HG03571 (cell line): ENCODE measurements around the gene HIVEP3.
A peak's percentile ranks its signal among the peaks of the same experiment; 100 is the strongest.

Source experiments
- ATAC-seq: cut with Tn5 transposase; IDR thresholded peaks from one replicate; pipeline ENCODE4 v1.9.1; 2021; ENCODE audit not compliant: unreplicated experiment

The HIVEP3 gene

DNA sequence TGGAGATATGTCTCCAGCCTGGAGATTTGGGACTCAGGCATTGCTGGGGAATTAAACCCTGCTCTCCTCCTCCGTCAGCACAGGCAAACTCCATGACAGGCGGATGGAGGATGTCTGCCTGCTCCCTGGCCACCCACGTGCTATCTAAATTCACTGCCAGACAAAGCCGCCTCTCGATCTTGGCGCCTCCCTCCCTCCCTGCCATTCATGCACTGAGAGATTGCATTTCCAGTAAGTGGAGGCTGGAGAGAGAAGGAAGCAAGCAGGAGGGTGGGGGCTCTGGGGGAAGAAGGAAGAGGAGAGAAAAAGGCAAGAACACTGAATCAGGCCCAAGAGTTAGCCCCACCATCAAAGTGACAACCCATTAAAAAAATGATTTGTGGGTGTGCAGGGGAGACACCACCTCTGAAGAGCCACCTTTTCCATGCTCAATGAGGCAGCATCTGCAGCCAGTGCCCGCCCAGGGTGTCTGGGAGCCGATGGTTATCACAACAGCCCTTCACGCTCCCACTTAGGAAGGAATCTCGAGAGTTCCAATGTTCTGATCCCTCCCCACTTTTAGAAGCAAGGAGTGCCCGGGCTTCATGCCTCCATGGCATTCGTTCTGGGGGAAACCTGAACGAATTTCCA is 183.0 kb downstream of the HIVEP3 start:
- ATAC-seq, result no peak

DNA sequence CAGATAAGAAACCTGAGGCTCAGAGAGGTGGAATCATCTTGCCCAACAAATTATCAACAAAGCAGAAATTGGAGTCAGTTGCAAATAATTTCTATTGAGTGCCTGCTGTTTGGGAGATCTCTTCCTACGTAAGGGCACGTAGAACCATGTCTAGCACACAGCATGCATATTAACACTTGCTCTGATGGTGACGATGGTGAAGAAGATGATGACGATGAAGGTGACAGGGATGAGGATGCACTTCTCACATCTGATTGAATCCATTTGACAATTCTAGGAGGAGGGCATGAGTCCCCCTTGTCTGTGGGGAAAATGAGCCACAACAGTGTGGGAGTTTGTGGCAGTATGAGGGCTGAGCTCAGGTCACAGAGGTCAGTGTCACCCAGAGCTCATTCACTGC is 183.6 kb downstream of the HIVEP3 start:
- no peak for ATAC-seq

DNA sequence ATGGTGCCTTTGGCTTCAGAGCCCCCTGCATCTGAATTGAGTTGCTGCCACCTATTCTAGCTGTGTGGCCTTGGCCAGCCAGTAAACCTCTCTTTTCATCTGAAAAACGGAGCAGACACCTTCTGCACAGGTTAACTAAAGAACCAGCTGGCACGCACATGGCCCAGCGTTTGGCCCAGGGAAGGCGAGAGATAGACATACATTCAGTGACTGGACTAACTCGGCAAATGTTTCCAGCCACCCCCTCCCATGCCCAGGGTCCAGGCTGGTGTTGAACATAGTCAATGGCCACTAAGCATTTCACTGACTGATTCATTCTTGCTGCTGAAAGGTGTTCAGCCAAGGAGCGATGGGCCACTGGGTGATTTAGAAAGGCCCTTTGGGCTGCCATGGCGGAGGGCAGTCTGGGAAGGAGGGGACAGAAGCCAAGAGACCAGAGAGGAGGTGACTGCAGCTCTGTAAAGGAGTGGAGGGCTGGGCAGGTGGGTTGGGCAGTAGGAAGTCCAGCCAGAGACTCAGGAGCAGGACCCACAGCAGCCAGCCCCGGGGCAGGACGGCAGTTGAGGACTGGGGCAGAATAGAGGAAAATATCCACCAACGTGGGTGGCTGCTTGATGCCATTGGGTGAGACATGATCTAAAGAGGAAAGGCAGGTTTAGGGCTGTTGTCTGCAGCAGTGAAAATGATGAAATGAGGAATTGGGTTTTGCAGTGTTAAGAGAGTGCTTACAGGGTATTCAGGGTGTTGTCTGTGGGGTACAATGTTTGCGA is 184.3 kb downstream of the HIVEP3 start:
- no peak for ATAC-seq

DNA sequence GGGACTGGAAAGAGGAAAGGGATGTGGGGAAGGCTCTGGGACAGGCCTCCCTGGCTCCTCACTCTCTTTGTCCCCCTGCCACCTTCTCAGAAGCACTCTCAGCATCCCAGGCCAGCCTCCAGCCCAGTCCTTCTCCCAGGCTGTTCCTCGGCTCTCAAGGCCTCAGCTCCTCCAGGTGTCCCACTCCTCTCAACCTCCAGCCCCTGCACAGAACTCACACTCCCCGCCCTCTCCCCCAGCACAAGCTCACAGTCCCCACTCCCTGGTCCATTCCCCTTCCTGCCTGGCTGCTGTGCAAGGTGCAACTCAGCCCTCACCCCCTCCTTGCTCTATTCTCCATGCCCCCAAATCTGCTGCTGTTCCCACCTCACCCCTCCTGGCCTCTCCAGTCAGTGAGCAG is 185.0 kb downstream of the HIVEP3 start:
- no peak for ATAC-seq

DNA sequence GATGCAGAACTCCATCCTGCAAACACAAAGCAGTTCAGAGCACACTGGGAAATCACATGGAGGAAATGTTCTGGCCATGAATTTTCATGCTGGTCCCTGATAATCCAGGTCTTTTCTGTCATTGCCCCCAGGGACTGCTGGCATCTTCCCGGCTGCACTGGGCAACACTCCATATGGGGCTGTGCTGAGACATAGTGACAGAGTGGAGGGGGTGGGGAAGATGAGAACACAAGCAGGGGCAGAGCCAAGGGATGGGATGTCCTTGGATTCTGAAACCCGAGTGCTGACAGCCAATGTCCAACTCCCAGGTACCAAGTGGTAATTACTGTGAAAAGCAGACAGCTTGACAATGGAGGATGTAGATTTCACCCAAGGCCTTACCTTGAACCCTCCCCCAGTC is 185.7 kb downstream of the HIVEP3 start:
- ATAC-seq, result no peak

DNA sequence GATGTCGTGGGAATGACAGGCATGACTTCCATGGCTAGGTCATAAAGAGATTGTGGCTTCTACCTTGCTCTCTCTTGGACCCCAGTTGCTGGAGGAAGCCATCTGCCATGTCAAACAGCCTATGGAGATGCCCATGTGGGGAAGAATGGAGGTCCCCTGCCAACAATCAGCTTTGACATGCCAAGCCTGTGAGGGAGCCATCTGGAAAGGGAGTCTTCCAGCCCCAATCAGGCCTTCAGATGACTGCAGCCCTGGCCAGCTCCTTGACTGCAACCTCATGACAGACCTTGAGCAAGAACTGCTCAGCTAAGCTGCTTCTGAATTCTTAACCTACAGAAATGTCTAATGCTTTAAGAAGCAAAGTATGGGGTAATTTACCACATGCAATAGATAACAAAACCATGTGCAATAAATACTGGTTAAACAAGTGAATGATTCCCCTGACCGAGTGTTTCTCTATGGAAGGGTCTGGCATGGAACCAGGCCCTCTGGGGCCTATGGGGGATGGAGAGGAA is 187.1 kb downstream of the HIVEP3 start:
- no peak for ATAC-seq

DNA sequence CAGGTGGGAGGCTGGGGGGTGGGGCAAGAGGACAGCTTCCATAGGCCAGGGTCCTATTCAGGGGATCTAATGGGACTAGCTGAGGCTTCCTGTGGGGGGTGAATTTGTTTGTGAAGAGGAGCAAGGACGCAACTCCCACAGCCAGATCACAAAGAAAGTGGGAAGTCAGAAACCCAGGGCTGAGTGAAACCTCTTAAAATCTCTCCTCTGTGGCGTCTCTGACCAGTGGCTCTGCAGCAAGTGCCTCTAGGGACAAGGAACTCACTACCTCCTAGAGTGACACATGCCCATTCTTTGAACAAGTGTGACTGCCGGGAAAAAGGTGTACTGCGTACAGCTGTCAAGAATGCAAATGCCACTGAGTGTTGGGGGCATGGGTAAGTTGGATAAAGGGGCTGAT is 187.9 kb downstream of the HIVEP3 start:
- no peak for ATAC-seq

DNA sequence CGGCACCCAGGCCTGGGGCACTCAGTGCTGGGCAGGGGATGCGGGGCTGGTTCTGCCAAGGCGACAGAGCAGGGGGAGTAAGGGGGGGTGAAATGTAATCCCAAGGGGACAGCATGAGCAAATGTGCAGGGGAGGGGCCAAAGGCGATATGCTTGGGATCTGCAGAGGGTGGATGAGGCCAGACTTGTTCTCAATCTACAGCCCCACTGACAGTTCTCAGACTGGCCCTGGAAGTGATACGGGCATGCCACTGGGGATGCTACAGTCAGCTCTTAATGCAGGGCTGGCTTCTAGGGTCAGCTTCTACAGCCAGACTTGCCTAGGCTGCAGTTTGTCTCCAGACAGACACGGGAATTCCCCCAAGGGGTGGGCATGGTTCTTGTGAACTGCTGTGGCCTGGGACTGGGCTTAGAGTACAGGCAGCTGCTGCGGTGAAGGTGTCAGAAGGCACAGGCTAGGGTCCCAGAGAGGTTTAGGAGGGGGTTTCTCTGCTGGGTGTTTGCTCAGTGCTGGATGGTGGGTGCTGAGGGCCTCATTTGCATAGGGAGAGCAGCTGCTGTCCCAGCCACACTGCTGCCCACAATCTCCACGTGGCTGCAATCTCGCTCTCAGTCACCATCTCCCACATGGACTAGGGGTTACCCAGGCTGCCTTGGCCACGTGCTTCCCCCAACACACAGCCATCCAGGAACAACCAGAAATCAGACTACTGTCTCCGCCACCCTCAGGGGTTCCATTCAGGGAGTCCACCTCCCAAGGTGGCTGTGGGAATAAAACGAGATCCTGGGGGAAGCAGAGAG is 190.1 kb downstream of the HIVEP3 start:
- peak; percentile 81 for ATAC-seq

DNA sequence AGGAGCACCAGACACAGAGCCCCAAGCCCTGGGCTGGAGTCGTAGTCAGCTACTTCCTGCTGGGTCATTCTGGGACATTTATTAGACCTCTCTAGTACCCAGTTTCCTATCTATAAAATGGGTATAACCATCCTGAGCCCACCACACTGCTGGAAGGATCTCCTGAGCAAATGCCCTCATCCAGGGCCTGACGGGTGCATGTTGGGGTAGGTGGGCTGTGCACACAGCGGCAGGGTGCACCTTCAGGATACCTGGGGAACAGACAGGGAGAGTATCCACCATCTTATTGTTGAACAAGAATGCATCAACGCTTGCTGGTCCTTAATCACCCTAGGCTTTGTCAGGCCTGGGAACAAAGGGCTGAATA is 191.0 kb downstream of the HIVEP3 start:
- no peak for ATAC-seq

DNA sequence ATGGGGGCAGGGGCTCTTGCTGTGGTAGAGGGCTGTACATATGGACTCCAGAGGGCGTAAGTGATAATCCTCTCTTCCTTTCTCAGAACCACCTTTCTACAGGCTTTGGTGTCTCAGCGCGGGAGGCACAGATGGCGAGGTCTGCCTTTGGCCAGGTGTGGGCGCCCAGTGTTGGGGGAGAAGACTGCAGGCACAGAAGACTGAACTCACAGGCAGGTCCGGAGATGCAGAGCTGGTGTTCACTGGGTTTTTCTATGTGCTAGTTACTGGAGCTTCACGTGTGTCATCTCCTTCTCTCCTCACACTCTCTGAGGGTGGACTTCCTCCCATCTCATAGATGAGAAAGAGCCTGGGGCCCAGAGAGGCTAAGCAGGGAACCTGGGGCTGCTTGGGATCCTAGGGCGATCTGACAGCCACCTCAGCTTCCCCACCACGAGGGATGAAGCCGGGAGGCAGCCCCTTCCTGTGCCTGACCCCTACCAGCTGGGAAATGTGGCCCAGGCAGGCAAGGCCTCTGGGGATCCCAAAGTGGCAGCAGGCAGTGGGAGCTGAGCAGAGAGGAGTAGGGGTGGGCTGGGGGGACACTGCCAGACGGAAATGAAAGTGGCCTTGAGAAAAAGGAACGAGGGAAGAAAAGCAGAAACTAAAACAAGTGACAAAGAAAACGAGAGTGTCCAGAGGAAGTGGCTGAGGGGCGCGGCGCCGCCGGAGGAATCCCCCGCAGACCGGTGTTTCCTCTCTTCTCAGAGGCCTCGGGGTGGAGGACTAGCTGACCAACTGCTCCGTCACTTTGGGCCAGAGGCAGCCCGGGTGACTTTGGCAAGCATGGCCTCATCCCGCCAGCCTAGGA is 191.6 kb downstream of the HIVEP3 start:
- ATAC-seq, result no peak

DNA sequence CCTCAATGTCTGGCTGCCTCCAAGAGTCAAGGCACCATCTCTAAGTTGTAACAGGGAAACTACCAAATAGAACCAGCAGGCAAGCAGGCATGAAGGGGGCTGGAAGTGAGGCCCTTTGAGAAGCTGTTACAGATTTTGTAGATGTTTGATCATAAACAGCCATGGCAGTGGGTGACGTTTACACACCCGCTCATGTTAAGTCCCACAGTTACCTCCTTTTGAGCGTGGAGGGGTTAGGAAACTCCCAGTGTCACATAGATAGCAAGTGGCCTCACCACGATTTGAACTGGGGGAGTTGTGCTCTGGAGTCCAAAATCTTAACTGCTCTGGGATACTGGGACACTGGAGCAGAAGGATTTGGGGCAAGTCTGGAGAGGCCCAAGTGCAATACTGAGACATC is 192.4 kb downstream of the HIVEP3 start:
- no peak for ATAC-seq

DNA sequence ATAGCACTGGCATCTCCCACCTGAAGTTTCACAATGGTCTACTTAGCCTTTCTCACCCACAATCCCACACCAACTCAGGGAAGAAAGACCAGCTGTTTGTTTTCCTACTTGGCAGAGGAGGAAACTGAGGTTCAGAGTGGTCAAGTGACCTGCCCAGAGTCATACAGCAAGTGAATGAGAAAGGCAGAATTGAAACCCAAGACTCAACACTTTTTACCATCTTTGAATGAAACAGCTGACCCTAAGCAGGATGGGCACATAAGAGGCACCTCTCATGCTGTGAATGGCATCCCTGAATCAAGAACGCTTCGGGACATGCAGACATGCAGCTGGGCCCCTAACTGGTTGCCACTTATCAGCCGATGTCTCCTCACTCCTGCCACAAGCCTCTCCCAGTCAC is 193.8 kb downstream of the HIVEP3 start:
- no peak for ATAC-seq

DNA sequence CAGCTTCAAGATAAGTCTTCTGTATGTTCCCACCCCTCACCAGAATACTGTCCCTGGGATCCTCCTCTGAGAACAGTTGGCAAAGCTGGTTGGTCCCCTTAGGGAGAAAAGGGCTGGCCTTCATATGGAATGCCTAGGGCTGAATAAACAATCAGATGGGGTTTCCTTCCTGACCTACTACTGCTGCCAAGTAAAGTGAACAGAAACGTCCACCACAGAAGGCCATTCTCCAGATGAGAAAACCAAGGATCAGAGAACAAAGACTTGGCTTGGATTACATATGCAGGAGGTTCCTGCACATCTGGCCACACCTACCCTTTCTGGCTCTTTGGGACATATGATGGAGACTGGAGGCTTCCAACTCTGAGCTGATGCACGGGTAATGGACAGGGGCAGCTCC is 194.5 kb downstream of the HIVEP3 start:
- no peak for ATAC-seq

DNA sequence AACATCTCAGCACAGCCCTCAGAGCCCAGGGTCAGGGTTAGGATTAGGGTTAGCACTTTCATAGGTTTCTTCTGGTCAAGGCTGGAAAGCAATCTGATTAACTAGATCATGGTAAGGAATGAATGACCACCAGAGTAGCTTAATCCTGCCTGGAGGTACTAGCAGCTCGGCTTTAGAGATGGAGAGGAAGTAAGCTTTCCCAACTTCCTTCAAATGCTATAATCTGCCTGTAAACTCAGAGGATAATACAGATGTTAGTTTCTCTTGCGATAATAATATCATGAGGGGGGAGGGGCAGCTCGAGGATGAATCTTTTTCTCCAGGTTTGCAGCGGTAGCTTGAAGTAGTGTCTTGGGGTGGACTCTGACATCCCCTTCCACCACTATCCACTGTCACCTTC is 194.9 kb downstream of the HIVEP3 start:
- no peak for ATAC-seq

DNA sequence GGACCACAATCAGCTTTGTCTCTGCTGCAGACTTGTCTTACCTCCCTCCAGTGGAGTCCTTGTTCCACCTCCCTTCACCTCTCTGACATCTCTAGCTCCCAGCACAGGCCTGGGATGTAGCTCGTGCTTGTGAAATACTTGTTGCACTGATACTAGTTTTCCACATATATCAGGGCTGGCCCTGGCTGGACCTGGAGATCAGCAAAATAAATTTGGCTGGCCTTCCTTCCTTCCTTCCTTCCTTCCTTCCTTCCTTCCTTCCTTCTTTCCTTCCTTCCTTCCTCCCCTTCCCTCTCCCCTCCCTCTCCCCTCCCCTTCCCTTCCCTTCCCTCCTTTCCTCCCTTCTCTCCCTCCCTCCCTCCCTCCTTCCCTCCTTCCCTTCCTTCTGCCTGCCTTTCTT is 196.5 kb downstream of the HIVEP3 start:
- ATAC-seq, result no peak

DNA sequence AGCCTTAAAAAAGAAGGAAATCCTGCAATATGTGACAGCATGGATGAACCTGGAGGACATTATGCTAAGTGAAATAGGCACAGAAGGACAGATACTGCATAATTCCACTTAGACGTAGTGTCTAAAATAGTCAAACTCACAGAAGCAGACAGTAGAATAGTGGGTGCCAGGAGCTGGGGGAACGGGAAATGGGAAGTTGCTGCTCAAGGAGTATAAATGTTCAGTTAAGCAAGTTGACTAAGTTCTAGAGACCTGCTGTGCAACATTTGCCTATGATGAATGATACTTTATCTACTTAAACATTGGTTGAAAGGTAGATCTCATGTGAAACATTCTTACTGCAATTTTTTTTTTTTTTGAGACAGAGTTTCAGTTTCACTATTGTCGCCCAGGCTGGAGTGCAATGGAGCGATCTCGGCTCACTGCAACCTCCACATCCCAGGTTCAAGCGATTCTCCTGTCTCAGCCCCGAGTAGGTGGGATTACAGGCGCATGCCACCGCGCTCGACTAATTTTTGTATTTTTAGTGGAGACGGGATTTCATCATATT is 197.8 kb downstream of the HIVEP3 start:
- ATAC-seq, result no peak

DNA sequence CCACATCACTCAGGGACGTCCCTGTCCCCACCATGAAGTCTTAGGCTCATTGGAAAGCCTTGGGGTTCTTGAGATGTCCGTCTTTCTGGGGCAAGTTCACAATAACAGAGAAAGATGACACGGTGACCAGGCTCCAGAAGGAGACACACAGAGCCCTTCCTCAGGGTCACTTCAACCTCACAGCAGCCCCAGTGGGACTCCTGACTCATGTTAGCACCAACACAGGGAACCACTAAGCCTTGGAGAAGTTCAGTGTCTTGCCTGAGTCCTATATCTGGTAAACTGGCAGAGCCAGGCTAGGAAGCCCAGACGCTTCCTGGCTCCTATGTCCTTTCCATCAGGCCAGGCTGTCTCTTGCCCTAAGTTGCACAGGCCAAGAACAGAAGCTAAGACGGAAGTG is 199.1 kb downstream of the HIVEP3 start:
- no peak for ATAC-seq

DNA sequence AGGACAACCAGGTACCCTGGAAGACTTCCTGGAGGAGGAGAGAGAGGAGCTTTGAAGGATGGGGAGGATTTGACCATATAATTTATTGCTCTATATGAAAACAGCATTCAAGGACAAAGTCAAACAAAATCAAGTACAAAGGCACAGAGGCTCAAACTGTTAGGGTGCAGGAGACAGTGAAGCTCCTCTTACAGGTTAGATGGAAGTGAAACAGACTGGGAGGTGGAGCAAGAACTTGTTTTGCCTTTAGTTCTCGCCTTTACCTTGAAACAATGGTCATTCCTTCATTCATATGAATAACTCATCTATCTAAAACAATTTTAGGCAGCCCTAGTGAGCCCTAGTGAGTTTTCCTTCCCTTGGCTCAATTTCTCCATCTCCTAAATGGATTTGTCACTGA is 199.6 kb downstream of the HIVEP3 start:
- ATAC-seq, result no peak

DNA sequence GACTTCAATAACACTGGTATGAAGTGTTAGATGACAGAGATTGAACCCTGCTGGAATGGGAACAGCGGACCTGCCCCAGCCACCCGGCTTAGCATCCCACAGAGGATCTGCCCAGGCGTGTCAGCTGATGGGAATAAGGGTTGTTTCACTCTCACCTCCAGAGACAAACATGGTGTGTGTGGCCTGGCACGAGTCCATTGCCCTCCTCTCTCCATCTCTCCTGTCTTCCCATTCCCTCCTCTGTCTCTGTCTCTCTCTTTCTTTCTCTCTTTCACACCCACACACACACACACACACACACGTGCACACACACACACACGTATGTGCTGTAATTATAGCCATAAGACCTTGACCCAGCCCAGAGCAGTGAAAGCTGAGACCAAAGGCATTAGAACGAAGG is 200.2 kb downstream of the HIVEP3 start:
- no peak for ATAC-seq

DNA sequence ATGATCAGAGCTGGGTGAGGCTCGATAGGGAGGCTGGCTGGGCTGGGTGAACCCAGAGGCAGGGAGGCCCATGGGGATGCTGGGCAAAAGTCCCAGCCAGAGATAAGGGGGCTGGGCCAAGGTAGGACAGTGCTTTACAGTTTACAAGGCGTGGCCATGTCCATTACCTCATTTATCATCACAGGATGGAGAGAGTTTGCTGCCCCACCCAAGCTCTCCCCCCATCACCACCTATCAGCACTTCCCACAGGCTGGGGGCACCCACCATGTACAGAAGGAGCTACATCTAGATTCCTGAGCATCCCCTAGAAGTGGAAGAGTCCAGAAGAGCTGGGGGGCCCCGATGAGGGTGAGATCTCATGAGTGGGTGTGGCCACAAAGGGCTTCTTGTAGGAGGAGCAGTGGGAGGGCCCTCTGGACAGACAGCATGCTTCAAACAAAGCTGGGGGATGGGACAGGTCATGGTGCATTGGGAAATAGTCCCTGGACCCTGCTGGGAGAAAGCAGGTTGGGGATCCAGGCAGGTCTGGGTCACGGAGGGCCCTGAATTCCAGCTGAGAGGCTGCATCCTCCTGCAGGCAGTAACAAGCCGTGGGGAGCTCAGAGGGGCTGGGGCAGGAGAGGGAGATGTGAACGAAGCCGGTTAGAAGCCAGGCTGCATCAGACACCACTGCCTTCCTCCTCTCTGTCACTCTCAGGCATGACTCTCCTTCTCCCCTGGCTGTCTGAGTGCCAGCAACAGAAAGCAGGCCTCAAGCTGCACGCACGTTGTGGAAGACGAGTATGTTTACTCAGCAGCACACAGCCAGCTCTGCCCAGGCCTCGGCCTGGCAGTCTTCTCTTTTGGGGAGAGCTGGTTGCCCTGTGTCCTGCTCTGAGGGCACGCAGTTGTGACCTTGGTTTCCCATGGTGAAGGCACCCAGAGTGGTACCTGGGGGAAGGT is 202.3 kb downstream of the HIVEP3 start:
- no peak for ATAC-seq
